Fibroblast of pulmonary artery (primary cell): Measurements from ENCODE around the gene ZCCHC10.
A peak's percentile ranks its signal among the peaks of the same experiment; 100 is the strongest.
"Not testable (repeated sequence)": the region's sequence is repeated elsewhere in the genome, so short reads cannot be mapped to it uniquely, and the experiment has no call there.

Source experiments
- DNase-seq: peaks from one replicate; pipeline ENCODE4 v3.0.0-alpha.2; 2010; ENCODE audit warnings: low read depth
- H3K4me3 ChIP-seq: replicated peaks from 2 replicates; pipeline ENCODE4 v1.5.1; 2011; ENCODE audit warnings: low read depth, mild to moderate bottlenecking, control low read depth, low read length, moderate library complexity
- TF ChIP-seq, protein P1 (sequence below): IDR thresholded peaks from 2 replicates; pipeline ENCODE4 v1.5.1; 2011; ENCODE audit warnings: mild to moderate bottlenecking, control low read depth, low read length, inconsistent platforms; ENCODE audit errors: missing control alignments

Gene ZCCHC10

DNA sequence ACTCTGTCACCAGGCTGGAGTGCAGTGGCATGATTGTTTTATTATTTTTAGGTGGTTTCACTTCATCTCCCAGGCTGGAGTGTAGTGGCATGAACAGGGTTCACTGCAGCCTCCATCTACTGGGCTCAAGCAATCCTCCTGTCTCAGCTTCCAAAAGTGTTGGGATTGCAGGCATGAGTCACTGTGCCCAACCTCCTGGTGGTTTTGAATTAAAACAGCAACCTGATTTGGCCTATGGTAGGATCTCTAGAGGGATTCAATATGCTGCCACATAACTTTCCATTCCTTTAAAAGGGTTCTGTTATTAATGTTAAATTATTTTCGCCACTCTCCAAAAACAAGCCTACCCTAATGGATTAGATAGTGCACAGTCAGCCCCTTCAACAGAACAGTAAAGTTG is 15.6 kb upstream of the ZCCHC10 start:
- peak; percentile 45 for DNase-seq
- H3K4me3 ChIP-seq: no peak overlapping the region
- TF ChIP-seq, protein P1, sequence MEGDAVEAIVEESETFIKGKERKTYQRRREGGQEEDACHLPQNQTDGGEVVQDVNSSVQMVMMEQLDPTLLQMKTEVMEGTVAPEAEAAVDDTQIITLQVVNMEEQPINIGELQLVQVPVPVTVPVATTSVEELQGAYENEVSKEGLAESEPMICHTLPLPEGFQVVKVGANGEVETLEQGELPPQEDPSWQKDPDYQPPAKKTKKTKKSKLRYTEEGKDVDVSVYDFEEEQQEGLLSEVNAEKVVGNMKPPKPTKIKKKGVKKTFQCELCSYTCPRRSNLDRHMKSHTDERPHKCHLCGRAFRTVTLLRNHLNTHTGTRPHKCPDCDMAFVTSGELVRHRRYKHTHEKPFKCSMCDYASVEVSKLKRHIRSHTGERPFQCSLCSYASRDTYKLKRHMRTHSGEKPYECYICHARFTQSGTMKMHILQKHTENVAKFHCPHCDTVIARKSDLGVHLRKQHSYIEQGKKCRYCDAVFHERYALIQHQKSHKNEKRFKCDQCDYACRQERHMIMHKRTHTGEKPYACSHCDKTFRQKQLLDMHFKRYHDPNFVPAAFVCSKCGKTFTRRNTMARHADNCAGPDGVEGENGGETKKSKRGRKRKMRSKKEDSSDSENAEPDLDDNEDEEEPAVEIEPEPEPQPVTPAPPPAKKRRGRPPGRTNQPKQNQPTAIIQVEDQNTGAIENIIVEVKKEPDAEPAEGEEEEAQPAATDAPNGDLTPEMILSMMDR: no peak

DNA sequence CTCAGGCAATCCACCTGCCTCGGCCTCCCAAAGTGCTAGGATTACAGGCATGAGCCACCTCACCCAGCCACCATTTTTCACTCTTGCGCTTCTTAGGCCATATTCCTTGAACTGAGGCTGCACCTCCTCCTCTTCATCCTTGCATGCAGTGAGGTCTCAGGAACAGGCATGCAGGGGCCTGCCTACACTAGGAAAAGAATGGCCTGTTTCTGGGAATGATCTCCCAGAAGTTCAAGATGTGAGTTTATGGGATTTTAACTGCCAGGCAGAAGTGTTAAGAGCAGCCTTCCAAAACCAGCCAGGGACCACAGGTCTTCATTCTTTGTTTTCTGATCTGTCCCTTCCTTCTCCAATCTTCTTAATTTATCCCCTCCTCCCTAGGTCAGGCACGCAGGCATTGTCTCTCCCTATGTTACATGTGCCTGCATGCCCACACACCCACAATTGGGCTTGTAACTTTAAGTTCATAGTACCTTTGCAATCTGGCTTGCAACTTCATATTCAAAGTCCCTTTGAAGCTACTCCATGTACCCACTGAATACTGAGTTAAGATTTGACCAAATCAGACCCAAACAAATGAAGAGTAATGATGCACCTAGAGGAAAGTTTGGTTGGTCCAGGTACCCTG is 14.9 kb upstream of the ZCCHC10 start:
- H3K4me3 ChIP-seq: no peak overlapping the region
- TF ChIP-seq, protein P1: no peak
- no peak for DNase-seq

DNA sequence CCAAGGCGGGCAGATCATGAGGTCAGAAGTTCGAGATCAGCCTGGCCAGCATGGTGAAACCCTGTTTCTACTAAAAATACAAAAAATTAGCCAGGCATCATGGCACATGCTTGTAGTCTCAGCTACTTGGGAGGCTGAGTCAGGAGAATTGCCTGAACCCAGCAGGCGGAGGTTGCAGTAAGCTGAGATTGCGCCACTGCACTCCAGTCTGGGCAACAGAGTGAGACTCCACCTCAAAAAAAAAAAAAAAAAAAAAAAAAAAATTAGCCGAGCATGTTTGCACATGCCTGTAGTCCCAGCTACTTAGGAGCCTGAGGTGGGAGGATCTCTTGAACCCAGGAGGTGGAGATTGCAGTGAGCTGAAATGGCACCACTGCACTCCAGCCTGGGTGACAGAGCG is 10.3 kb upstream of the ZCCHC10 start:
- not testable (repeated sequence) for H3K4me3 ChIP-seq, DNase-seq

DNA sequence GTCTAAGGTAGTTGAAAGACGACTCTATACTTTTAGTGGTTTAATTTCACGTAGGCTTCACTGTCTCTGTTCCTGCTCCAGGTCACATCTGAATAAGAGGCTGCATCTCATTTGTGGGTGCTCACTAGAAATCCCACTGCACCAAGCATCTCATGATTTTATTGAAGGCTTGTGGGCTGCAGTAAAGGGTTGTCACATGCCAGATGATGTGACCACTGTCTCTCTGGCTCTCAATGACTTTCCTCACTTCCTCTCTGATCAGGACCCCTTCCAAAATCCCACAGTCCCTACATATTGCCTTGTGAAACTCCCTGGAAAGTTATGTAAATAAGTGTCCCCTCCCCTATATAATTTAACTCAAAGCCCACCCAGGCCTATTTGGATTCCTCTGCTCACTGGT is 8.9 kb upstream of the ZCCHC10 start:
- no peak overlapping the region for H3K4me3 ChIP-seq
- DNase-seq: no peak
- TF ChIP-seq, protein P1: no peak

DNA sequence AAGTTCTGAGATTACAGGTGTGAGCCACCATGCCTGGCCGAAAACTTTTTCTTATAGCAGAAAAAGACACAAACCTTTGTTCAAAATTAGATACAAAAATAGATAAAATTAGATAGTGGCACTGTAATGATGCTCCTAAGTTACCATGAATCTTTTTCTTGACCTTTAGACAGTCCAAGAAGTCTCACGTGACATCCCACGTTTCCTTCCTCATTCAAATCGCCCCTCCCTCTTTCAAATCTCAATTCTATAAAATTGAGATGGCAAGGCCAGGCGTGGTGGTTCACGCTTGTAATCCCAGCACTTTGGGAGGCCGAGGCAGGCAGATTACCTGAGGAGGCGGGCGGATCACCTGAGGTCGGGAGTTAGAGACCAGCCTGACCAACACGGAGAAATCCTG is 7.7 kb upstream of the ZCCHC10 start:
- no peak overlapping the region for H3K4me3 ChIP-seq
- no peak for DNase-seq
- TF ChIP-seq, protein P1: no peak

DNA sequence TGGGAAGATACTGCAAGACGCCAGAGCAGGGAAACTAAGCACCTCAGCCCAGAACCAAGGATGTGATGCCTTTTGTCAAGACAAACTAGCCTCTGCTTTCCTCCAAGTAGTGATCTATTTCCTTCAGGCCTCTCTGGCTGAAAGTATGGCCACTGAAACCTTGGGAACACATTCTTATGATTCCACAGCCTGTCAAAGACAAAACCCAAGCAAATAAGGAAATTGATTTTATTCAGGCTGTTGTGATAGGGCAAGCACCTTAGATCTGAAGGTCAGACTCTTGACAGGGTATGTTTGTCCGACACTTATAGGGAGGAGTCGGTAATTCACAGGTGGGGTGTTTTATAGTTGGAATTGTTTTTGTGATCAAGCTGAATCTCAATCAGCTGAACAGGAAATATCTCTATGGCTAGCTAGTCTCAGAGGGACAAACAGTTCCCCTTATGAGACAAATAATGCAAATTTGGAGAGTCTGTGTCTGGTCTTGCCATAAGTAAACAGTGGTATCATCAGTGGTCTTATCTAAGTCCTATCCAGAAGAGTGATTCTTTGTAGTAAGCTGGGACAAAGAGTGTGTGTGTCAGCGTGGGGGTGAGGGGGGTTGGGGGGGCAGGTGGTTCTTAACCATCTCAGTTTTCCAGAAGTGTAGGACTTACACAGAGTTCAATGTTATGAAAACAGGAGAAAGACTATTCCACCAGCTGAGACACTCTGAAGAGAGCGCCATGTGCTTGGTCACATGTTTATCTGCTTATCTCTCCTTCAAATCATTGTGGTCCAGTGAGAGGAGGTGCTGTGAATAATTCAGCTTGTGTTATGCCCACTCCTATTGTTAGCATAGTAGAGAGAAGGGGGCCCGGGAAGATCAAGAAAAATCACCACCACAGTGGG is 6.7 kb upstream of the ZCCHC10 start:
- no peak for DNase-seq
- H3K4me3 ChIP-seq: no peak overlapping the region
- TF ChIP-seq, protein P1: no peak

DNA sequence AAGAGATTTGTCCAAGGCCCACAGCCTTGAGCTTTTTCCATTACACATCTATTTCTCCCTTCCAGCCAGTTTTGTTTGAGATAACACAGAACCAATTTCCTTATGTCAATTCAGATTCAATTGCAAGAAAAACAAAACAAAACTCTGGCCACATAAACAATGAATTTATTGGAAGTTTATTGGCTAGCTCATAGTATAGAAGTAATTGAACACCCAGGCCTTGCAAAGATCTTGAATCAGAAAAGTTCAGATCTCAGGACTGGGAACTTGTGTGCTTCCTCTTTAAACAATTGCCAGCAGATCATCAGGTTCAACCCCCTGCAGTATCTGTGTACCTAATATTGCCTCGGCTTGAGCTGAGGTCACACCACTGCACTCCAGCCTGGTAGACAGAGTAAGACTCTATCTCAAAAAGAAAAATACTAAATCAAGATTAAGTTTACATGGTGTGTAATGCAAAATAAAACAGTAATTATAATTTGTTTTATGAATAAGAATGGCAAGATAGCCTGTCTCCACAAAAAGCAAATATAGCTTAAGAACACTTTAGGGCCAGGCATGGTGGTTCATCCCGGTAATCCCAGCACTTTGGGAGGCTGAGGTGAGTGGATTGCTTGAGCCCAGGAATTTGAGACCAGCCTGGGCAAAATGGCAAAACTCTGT is 4.1 kb upstream of the ZCCHC10 start:
- H3K4me3 ChIP-seq: no peak overlapping the region
- TF ChIP-seq, protein P1: no peak
- no peak for DNase-seq
